Lower leg skin (tissue), 3 donors: Measurements from ENCODE around the gene TFAP2C.

Experiments
- CTCF ChIP-seq, 3 donors: fragments of 450-650 bp; IDR thresholded peaks; one replicate each; pipeline ENCODE4 v1.5.1; 2016; ENCODE audit warnings: antibody characterized with exemption in 3 of 3, mild to moderate bottlenecking in 3 of 3, moderate library complexity in 2 of 3
- POLR2A ChIP-seq, 2 donors: fragments of 450-650 bp; IDR thresholded peaks; one replicate each; pipeline ENCODE4 v1.6.1; 2016 to 2017; ENCODE audit warnings: antibody characterized with exemption in 2 of 2, mild to moderate bottlenecking in 1 of 2, moderate library complexity in 1 of 2

DNA sequence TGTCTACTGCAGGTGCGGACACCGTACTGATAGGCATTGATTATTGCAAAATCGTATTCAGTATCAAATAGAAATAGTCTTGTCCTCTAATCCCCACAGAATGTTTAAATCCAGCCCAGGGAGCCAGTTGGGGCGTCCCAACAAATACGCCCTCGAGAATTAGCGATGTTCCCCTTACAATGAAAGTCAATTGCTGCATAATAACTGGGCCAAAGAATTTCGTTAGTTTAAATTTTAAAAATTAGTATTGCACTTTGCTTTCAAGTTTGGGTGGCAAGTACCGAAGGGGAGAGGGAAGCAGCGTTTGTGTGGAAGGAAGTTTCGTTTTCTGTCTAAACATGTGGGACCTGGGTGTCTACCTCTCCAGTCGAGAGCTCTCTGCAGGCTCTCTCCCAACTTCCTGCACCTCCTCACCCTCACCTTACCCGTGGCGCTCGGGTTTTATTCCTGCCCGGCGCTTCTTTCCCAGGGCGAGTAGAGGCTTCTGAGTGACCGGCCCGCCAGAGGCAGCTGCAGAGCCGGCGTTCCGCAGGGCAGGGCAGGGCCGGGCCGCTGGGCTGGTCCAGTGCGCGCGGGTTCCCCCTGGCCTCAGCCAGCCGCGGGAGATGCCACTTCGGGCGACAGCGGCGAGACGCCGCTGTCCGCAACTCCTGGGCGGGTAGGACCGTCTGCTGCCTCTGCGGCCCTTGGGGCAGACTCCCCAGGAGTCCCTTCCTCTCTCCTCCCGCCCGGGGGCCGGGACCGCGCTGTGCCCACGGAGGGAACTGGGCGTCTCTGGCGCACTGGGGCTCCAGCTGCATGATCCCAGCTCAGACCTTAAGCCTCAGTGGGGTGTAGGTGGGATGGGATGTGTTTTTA is 862 bp upstream of the TFAP2C start:
- TF ChIP-seq CTCF (IDR thresholded peaks at IDR 0.05) (no peak), POLR2A (IDR thresholded peaks at IDR 0.05) (no peak)
